Endothelial cell of umbilical vein (primary cell): ENCODE data around the gene RPRML. TPM values are rescaled to one million over a fixed set of nuclear protein-coding genes. Genes with fewer than 3 reads are reported as not detected.

ENCODE experiments used
- BruUV-seq: library from RNA; stranded (reverse); fragments of 400-500 nt; replicated peaks from 2 replicates; lab custom pipeline; 2021; lab: Mats Ljungman, UMichigan
- CTCF ChIA-PET: fragments of 300-600, 350-600 bp; sonication (Branson Sonifier 250); formaldehyde crosslinking; loops from one replicate; lab custom pipeline; 2021; ENCODE audit warnings: antibody characterized with exemption, inconsistent platforms; lab: Charles Lee
- POLR2A ChIA-PET: fragments of 300-600, 350-600 bp; sonication (Branson Sonifier 250); formaldehyde crosslinking; loops from one replicate; lab custom pipeline; 2021; ENCODE audit warnings: antibody characterized with exemption, inconsistent platforms; lab: Charles Lee
- DNase-seq: peaks from one replicate; pipeline ENCODE4 v3.0.0-alpha.2; 2011; ENCODE audit warnings: low read depth, low spot score
- FAIRE-seq: peaks from 2 replicates; lab custom pipeline; 2011; peaks lifted over from hg19 to GRCh38; lab: Jason Lieb, UNC
- H2AFZ ChIP-seq: 2 replicates; pipeline ENCODE4 v1.6.0; 2012; ENCODE audit warnings: low read depth, low read length, control low read depth, inconsistent platforms
- H3K27ac ChIP-seq: 2 replicates; pipeline ENCODE4 v1.5.1; 2011; ENCODE audit warnings: low read depth, mild to moderate bottlenecking, control low read depth, low read length, moderate library complexity; ENCODE audit not compliant: insufficient read depth
- H3K27me3 ChIP-seq, 2 experiments: 2 replicates each; pipeline versions ENCODE4 v1.6.0 to v1.6.1; 2011; ENCODE audit warnings: low read length in 2 of 2, mixed read lengths in 1 of 2; ENCODE audit not compliant: control insufficient read depth in 2 of 2, insufficient read depth in 2 of 2
- H3K36me3 ChIP-seq, 2 experiments: 2 replicates in 1 of 2; 3 replicates in 1 of 2; pipeline ENCODE4 v1.5.1; 2011; ENCODE audit warnings: low read length in 2 of 2, mild to moderate bottlenecking in 1 of 2, moderate library complexity in 1 of 2; ENCODE audit not compliant: control insufficient read depth in 2 of 2, insufficient read depth in 2 of 2; ENCODE audit errors: extremely low read depth in 1 of 2
- H3K4me1 ChIP-seq: 3 replicates; pipeline ENCODE4 v1.5.1; 2011; ENCODE audit warnings: mild to moderate bottlenecking, low read length; ENCODE audit not compliant: control insufficient read depth, insufficient read depth; ENCODE audit errors: extremely low read depth
- H3K4me2 ChIP-seq: 2 replicates; pipeline ENCODE4 v1.6.1; 2011; ENCODE audit warnings: low read length, control low read depth, mixed read lengths; ENCODE audit not compliant: insufficient read depth
- H3K4me3 ChIP-seq, 3 experiments: fragments of 200-600 bp in 1 of 3; sonication (generic), shearing (Covaris generic) in 1 of 3; replicated peaks in 1 of 3; 2 replicates each; pipeline ENCODE4 v1.5.1; 2011 to 2016; ENCODE audit warnings: control low read depth in 3 of 3, low read length in 3 of 3, mild to moderate bottlenecking in 2 of 3, inconsistent platforms in 1 of 3, low read depth in 1 of 3, moderate library complexity in 1 of 3; ENCODE audit not compliant: insufficient read depth in 1 of 3
- H3K79me2 ChIP-seq: 2 replicates; pipeline ENCODE4 v1.6.0; 2012; ENCODE audit warnings: low read length, inconsistent platforms; ENCODE audit not compliant: control insufficient read depth, insufficient read depth
- H3K9ac ChIP-seq: replicated peaks from 2 replicates; pipeline ENCODE3; 2011; ENCODE audit warnings: low read length, control low read depth; ENCODE audit not compliant: insufficient read depth; ENCODE audit errors: extremely low read depth
- H3K9me1 ChIP-seq: replicated peaks from 3 replicates; pipeline ENCODE4 v1.6.0; 2011; ENCODE audit warnings: mild to moderate bottlenecking, low read length; ENCODE audit not compliant: control insufficient read depth, insufficient read depth; ENCODE audit errors: extremely low read depth
- H3K9me3 ChIP-seq: replicated peaks from 2 replicates; pipeline ENCODE4 v1.5.1; 2012; ENCODE audit warnings: low read length, inconsistent platforms; ENCODE audit not compliant: control insufficient read depth, insufficient read depth
- H4K20me1 ChIP-seq: replicated peaks from 2 replicates; pipeline ENCODE3; 2011; ENCODE audit warnings: mild to moderate bottlenecking, low read length; ENCODE audit not compliant: control insufficient read depth, insufficient read depth; ENCODE audit errors: extremely low read depth
- CTCF ChIP-seq, 2 donors: IDR thresholded peaks; 1 replicate in 1 of 2; 2 replicates in 1 of 2; pipeline ENCODE4 v1.5.1; 2011; ENCODE audit warnings: low read length in 2 of 2, mild to moderate bottlenecking in 2 of 2, moderate library complexity in 2 of 2, control low read depth in 1 of 2, inconsistent platforms in 1 of 2, low read depth in 1 of 2; ENCODE audit not compliant: insufficient read depth in 1 of 2; ENCODE audit errors: extremely low read depth in 1 of 2
- EZH2 ChIP-seq: IDR thresholded peaks from 2 replicates; pipeline ENCODE4 v1.6.1; 2012; ENCODE audit warnings: borderline replicate concordance, low read depth, mild to moderate bottlenecking, moderate library complexity, low read length, inconsistent platforms; ENCODE audit not compliant: severe bottlenecking
- FOS ChIP-seq: IDR thresholded peaks from 2 replicates; pipeline ENCODE4 v1.6.1; 2011; ENCODE audit warnings: mild to moderate bottlenecking, low read length, moderate library complexity, borderline replicate concordance; ENCODE audit not compliant: insufficient read depth
- GATA2 ChIP-seq: IDR thresholded peaks from 2 replicates; pipeline ENCODE4 v1.7.0; 2011; ENCODE audit warnings: low read depth, mild to moderate bottlenecking, moderate library complexity, mixed read lengths, low read length; ENCODE audit not compliant: insufficient read length, insufficient read depth
- JUN ChIP-seq: IDR thresholded peaks from 2 replicates; pipeline ENCODE4 v1.6.1; 2011; ENCODE audit warnings: borderline replicate concordance, low read depth; ENCODE audit not compliant: insufficient read length, insufficient read depth
- MAX ChIP-seq: IDR thresholded peaks from 2 replicates; pipeline ENCODE4 v1.6.1; 2011; ENCODE audit not compliant: insufficient read depth, insufficient read length
- MYC ChIP-seq: IDR thresholded peaks from one replicate; pipeline ENCODE4 v1.6.1; 2011; ENCODE audit warnings: mild to moderate bottlenecking, low read depth, low read length
- POLR2A ChIP-seq: IDR thresholded peaks from 2 replicates; pipeline ENCODE4 v1.6.1; 2012; ENCODE audit warnings: low read depth, mild to moderate bottlenecking, control low read depth, low read length
- dilution Hi-C: fragments of 300-500 bp; cut with MboI; formaldehyde crosslinking; loops from one replicate; pipeline ENCODE4 v1.15.0; 2019; ENCODE audit warnings: low sequenced_read_pairs; ENCODE audit not compliant: extremely low pct_ligation_motif_present
- intact Hi-C: fragments of 100-400 bp; cut with micrococcal nuclease; formaldehyde crosslinking; loops from one replicate; pipeline ENCODE4 v1.10.0; 2022
- polyA plus RNA-seq, 4 experiments: library from polyadenylated mRNA; depleted of rRNA in 3 of 4; stranded (reverse) in 3 of 4; unstranded in 1 of 4; fragments of >200 nt; gene quantifications; 2 replicates each; pipeline versions ENCODE4 v1.2.1 to v1.2.3, GENCODE V29; 2011 to 2012; ENCODE audit warnings: missing spikeins in 1 of 4
- total RNA-seq: library from RNA; stranded (reverse); gene quantifications from 2 replicates; pipeline ENCODE4 v1.2.3, GENCODE V29; 2021

Gene RPRML
- total and polyA plus RNA-seq, 2 donors (not counting 3 experiments of a cell fraction or from before 2014, with no cell fraction given), result 0.08 TPM; not detected in 1

GRCh38 chr17:46940692-46941404 is 38.2 kb downstream of the RPRML start:
- Histone ChIP-seq H3K9me3 (no peaks in the 10 kb centered on the region), H2AFZ (no peak overlapping the region), H3K9me1 (no peaks in the 10 kb centered on the region), H3K4me1 (peaks cover 11% of the 10 kb centered on the region), H3K79me2 (no peaks in the 10 kb centered on the region), H3K27me3 (no peaks in the 10 kb centered on the region), H3K9ac (no peak overlapping the region), H3K4me2 (no peak overlapping the region), H4K20me1 (peaks cover 2% of the 10 kb centered on the region), H3K36me3 (peaks cover 8 to 22% of the 10 kb centered on the region in 2 experiments), H3K4me3 (no peak overlapping the region), H3K27ac (no peak overlapping the region)
- TF ChIP-seq POLR2A (peak; percentile 40), GATA2 (no peak), JUN (no peak), MYC (no peak), CTCF (IDR thresholded peaks at IDR 0.05; ENCODE audit: extremely low read depth in 1 of 2, insufficient read depth in 1 of 2, low read depth in 1 of 2, low read length in 2 of 2) (peak; percentile 90 to 95), EZH2 (no peak), FOS (no peak), MAX (no peak)
- no TSS peak for BruUV-seq
- peak; percentile 78 for DNase-seq
- dilution Hi-C loops, result no loop called here
- POLR2A ChIA-PET, result no interaction called here
- intact Hi-C loops, result loop anchor here (1.0 to 5.0 kb wide), 2 partner anchors 99 to 376 kb away; no protein-coding TSS in a partner anchor
- CTCF ChIA-PET, result interaction anchor here (0.5 to 4.2 kb wide), 26 partner anchors 9 to 1990 kb away, joined by 3 to 80 read pairs (median 4); no protein-coding TSS in a partner anchor
- FAIRE-seq, result peak; percentile 76
